Keratinocyte (primary cell): Measurements from ENCODE around the gene PLK4. TPM values are rescaled to one million over a fixed set of nuclear protein-coding genes. Genes with fewer than 3 reads are reported as not detected.
"Not testable (repeated sequence)": the region's sequence is repeated elsewhere in the genome, so short reads cannot be mapped to it uniquely, and the experiment has no call there.

Experiments
- DNase-seq: peaks from one replicate; pipeline ENCODE4 v3.0.0-alpha.2; 2011; ENCODE audit warnings: low read depth, missing footprints, low spot score
- FAIRE-seq: peaks from 2 replicates; lab custom pipeline; 2011; peaks lifted over from hg19 to GRCh38; lab: Jason Lieb, UNC
- H2AFZ ChIP-seq: 2 replicates; pipeline ENCODE4 v1.6.0; 2012; ENCODE audit warnings: low read length, control low read depth, inconsistent platforms; ENCODE audit not compliant: control insufficient read depth
- H3K27ac ChIP-seq: 2 replicates; pipeline ENCODE4 v1.5.1; 2011; ENCODE audit warnings: low read length; ENCODE audit not compliant: control insufficient read depth, insufficient read depth
- H3K27me3 ChIP-seq: 3 replicates; pipeline ENCODE4 v1.6.0; 2011; ENCODE audit warnings: low read length; ENCODE audit not compliant: control insufficient read depth, insufficient read depth; ENCODE audit errors: extremely low read depth
- H3K36me3 ChIP-seq, 2 experiments: 2 replicates in 1 of 2; 3 replicates in 1 of 2; pipeline ENCODE4 v1.5.1; 2011; ENCODE audit warnings: low read length in 2 of 2, mild to moderate bottlenecking in 1 of 2; ENCODE audit not compliant: control insufficient read depth in 2 of 2, insufficient read depth in 2 of 2; ENCODE audit errors: extremely low read depth in 1 of 2
- H3K4me1 ChIP-seq: 3 replicates; pipeline ENCODE4 v1.5.1; 2011; ENCODE audit warnings: low read length; ENCODE audit not compliant: control insufficient read depth, insufficient read depth; ENCODE audit errors: extremely low read depth
- H3K4me2 ChIP-seq: 3 replicates; pipeline ENCODE4 v1.6.0; 2011; ENCODE audit warnings: low read depth, low read length; ENCODE audit not compliant: control insufficient read depth, insufficient read depth; ENCODE audit errors: extremely low read depth
- H3K4me3 ChIP-seq, 3 experiments: fragments of 200-600 bp in 1 of 3; sonication (generic) in 1 of 3; 2 replicates in 2 of 3; 3 replicates in 1 of 3; pipeline ENCODE4 v1.5.1; 2011 to 2016; ENCODE audit warnings: low read length in 3 of 3, mild to moderate bottlenecking in 3 of 3, control low read depth in 2 of 3, inconsistent platforms in 1 of 3, low read depth in 1 of 3, mixed read lengths in 1 of 3, mixed run types in 1 of 3, moderate library complexity in 1 of 3; ENCODE audit not compliant: control insufficient read depth in 2 of 3, insufficient read depth in 2 of 3; ENCODE audit errors: extremely low read depth in 1 of 3
- H3K79me2 ChIP-seq: 2 replicates; pipeline ENCODE4 v1.6.0; 2012; ENCODE audit warnings: low read length; ENCODE audit not compliant: control insufficient read depth, insufficient read depth
- H3K9ac ChIP-seq: 3 replicates; pipeline ENCODE4 v1.6.0; 2011; ENCODE audit warnings: low read length; ENCODE audit not compliant: control insufficient read depth, insufficient read depth; ENCODE audit errors: extremely low read depth
- H3K9me1 ChIP-seq: 3 replicates; pipeline ENCODE4 v1.6.0; 2011; ENCODE audit warnings: low read length; ENCODE audit not compliant: control insufficient read depth, insufficient read depth; ENCODE audit errors: extremely low read depth
- H3K9me3 ChIP-seq: 2 replicates; pipeline ENCODE4 v1.5.1; 2012; ENCODE audit warnings: low read depth, low read length; ENCODE audit not compliant: control insufficient read depth
- H4K20me1 ChIP-seq: 3 replicates; pipeline ENCODE4 v1.6.0; 2011; ENCODE audit warnings: low read length; ENCODE audit not compliant: control insufficient read depth, insufficient read depth; ENCODE audit errors: extremely low read depth
- EZH2 ChIP-seq: IDR thresholded peaks from one replicate; pipeline ENCODE4 v1.6.1; 2012; ENCODE audit warnings: inconsistent platforms, mild to moderate bottlenecking, low read length, moderate library complexity
- dilution Hi-C: fragments of 300-500 bp; cut with MboI; formaldehyde crosslinking; loops from one replicate; pipeline ENCODE4 v1.7.0; 2020; ENCODE audit warnings: low sequenced_read_pairs; ENCODE audit not compliant: extremely low pct_ligation_motif_present
- polyA plus RNA-seq, 5 experiments: library from polyadenylated mRNA; depleted of rRNA in 3 of 5; stranded (reverse) in 3 of 5; stranded (forward) in 1 of 5; unstranded in 1 of 5; fragments of >200 nt; gene quantifications; 1 replicate in 1 of 5; 2 replicates in 3 of 5; 3 replicates in 1 of 5; pipeline versions ENCODE4 v1.2.1 to v1.2.3, GENCODE V29; 2011 to 2012; ENCODE audit warnings: missing spikeins in 2 of 5, low read depth in 1 of 5, low replicate concordance in 1 of 5
- TF ChIP-seq, protein P1 (sequence below), 3 experiments: IDR thresholded peaks in 1 of 3; conservative IDR thresholded peaks in 1 of 3; optimal IDR thresholded peaks in 1 of 3; 2 replicates in 2 of 3; 3 replicates in 1 of 3; pipeline versions ENCODE3 to v1.5.1; 2011; ENCODE audit warnings: low read length in 3 of 3, mild to moderate bottlenecking in 3 of 3, moderate library complexity in 2 of 3, control low read depth in 1 of 3, inconsistent platforms in 1 of 3; ENCODE audit not compliant: insufficient read depth in 2 of 3; ENCODE audit errors: extremely low read depth in 1 of 3

PLK4 gene
- polyA plus RNA-seq, 1 donor (not counting 4 experiments of a cell fraction or from before 2014, with no cell fraction given) = 21.4 TPM

DNA sequence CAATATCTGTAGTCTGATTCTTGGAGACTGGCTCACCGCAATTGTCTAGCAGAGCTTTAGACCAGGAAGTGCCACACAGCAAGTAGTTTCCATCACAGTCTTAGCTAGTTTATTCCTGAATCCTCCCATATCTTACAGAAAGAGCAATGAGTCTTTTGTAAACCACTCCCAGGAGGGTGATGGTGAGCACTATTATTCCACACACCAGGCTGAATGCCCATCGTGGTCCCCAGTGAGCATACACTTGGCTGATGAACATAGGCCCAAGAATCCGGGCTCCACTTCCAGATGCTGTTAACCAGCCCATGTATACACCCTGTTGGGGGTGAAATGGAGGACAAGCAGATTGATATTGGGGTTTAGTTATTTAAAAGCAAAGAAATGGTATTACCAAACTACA lies 39.8 kb downstream of the PLK4 start:
- TF ChIP-seq EZH2 = no peak
- TF ChIP-seq, protein P1, sequence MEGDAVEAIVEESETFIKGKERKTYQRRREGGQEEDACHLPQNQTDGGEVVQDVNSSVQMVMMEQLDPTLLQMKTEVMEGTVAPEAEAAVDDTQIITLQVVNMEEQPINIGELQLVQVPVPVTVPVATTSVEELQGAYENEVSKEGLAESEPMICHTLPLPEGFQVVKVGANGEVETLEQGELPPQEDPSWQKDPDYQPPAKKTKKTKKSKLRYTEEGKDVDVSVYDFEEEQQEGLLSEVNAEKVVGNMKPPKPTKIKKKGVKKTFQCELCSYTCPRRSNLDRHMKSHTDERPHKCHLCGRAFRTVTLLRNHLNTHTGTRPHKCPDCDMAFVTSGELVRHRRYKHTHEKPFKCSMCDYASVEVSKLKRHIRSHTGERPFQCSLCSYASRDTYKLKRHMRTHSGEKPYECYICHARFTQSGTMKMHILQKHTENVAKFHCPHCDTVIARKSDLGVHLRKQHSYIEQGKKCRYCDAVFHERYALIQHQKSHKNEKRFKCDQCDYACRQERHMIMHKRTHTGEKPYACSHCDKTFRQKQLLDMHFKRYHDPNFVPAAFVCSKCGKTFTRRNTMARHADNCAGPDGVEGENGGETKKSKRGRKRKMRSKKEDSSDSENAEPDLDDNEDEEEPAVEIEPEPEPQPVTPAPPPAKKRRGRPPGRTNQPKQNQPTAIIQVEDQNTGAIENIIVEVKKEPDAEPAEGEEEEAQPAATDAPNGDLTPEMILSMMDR (optimal IDR thresholded peaks at IDR 0.05 in 1 of 3, IDR thresholded peaks at IDR 0.05 in 1 of 3, conservative IDR thresholded peaks at IDR 0.05 in 1 of 3; ENCODE audit: extremely low read depth in 1 of 3, insufficient read depth in 2 of 3, low read length in 3 of 3) = no peak
- H3K79me2 ChIP-seq = no peaks in the 10 kb centered on the region
- H3K27ac ChIP-seq = no peak overlapping the region
- H3K4me2 ChIP-seq = no peak overlapping the region
- H3K36me3 ChIP-seq = peaks cover 2 to 8% of the 10 kb centered on the region in 2 experiments
- no peak overlapping the region for H3K9ac ChIP-seq
- dilution Hi-C loops = no loop called here
- H3K9me1 ChIP-seq = no peaks in the 10 kb centered on the region
- no peaks in the 10 kb centered on the region for H4K20me1 ChIP-seq
- H3K4me1 ChIP-seq = no peaks in the 10 kb centered on the region
- no peaks in the 10 kb centered on the region for H3K27me3 ChIP-seq
- DNase-seq = no peak
- FAIRE-seq = no peak
- no peak overlapping the region for H2AFZ ChIP-seq
- H3K9me3 ChIP-seq = no peaks in the 10 kb centered on the region
- no peak overlapping the region for H3K4me3 ChIP-seq

DNA sequence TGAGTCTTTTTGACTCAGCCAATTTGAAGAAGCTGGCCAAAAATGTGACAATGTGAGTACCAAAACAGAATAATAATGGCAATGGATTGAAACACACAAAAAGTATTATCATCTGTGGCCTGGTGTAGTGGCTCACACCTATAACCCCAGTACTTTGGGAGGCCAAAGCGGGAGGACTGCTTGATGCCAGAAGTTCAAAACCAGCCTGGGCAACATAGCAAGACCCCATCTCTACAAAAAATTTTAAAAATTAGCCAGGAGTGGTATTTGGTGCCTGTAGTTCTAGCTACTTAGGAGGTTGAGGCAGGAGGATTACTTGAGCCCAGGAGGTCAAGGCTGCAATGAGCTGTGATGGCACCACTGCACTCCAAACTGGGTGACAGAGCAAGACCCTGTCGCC lies 41.5 kb downstream of the PLK4 start:
- FAIRE-seq = no peak
- no peaks in the 10 kb centered on the region for H3K4me1 ChIP-seq
- H3K4me2 ChIP-seq = no peak overlapping the region
- no peak for DNase-seq
- H3K9ac ChIP-seq = no peak overlapping the region
- no peaks in the 10 kb centered on the region for H4K20me1 ChIP-seq
- H3K36me3 ChIP-seq = peaks cover 2 to 8% of the 10 kb centered on the region in 2 experiments
- no peak overlapping the region for H3K27ac ChIP-seq
- dilution Hi-C loops = no loop called here
- H3K27me3 ChIP-seq = no peaks in the 10 kb centered on the region
- H3K79me2 ChIP-seq = no peaks in the 10 kb centered on the region
- H3K4me3 ChIP-seq = no peak overlapping the region
- H3K9me3 ChIP-seq = no peaks in the 10 kb centered on the region
- no peaks in the 10 kb centered on the region for H3K9me1 ChIP-seq
- TF ChIP-seq, protein P1 (optimal IDR thresholded peaks at IDR 0.05 in 1 of 3, IDR thresholded peaks at IDR 0.05 in 1 of 3, conservative IDR thresholded peaks at IDR 0.05 in 1 of 3; ENCODE audit: extremely low read depth in 1 of 3, insufficient read depth in 2 of 3, low read length in 3 of 3) = no peak
- no peak for TF ChIP-seq EZH2
- no peak overlapping the region for H2AFZ ChIP-seq

DNA sequence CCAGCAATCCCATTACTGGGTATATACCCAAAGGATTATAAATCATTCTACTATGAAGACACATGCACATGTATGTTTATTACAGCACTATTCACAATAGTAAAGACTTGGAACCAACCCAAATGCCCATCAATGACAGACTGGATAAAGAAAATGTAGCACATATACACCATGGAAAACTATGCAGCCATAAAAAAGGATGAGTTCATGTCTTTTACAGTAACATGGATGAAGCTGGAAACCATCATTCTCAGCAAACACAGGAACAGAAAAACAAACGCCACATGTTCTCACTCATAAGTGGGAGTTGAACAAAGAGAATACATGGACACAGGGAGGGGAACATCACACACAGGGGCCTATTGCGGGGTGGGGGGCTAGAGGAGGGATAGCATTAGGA lies 45.0 kb downstream of the PLK4 start:
- not testable (repeated sequence) for FAIRE-seq, DNase-seq

More for the DNA sequence above, 45.0 kb downstream of the PLK4 start:
- H3K4me3 ChIP-seq, H2AFZ ChIP-seq, dilution Hi-C loops, H3K9me1 ChIP-seq, H4K20me1 ChIP-seq, H3K9me3 ChIP-seq, H3K79me2 ChIP-seq, H3K4me1 ChIP-seq, H3K27ac ChIP-seq, H3K36me3 ChIP-seq, H3K4me2 ChIP-seq, H3K27me3 ChIP-seq, H3K9ac ChIP-seq: not testable (repeated sequence)
